ENCODE results near the gene MRTFB.
A peak's percentile ranks its signal among the peaks of the same experiment; 100 is the strongest.

Gene MRTFB

GRCh38 chr16:14050291-14051027 is 20.7 kb upstream of the MRTFB start:
- TF ChIP-seq CTCF (conservative IDR thresholded peaks at IDR 0.05; ENCODE audit: low read length), result no peak
- no peak overlapping the region for H3K4me3 ChIP-seq (ENCODE audit: low read length)
- no peak for DNase-seq (ENCODE audit: low read depth)

GRCh38 chr16:14051103-14051729 is 19.9 kb upstream of the MRTFB start:
- no peak for DNase-seq (ENCODE audit: low read depth)
- no peak overlapping the region for H3K4me3 ChIP-seq (ENCODE audit: low read length)
- no peak for TF ChIP-seq CTCF (conservative IDR thresholded peaks at IDR 0.05; ENCODE audit: low read length)

GRCh38 chr16:14056970-14057369 is 14.1 kb upstream of the MRTFB start:
- no peak overlapping the region for H3K4me3 ChIP-seq (ENCODE audit: low read length)
- DNase-seq (ENCODE audit: low read depth), result peak; percentile 13
- no peak for TF ChIP-seq CTCF (conservative IDR thresholded peaks at IDR 0.05; ENCODE audit: low read length)

GRCh38 chr16:14057878-14058382 is 13.2 kb upstream of the MRTFB start:
- no peak overlapping the region for H3K4me3 ChIP-seq (ENCODE audit: low read length)
- no peak for TF ChIP-seq CTCF (conservative IDR thresholded peaks at IDR 0.05; ENCODE audit: low read length)
- no peak for DNase-seq (ENCODE audit: low read depth)

- DNase-seq (ENCODE audit: low read depth), result no peak
- no peak for TF ChIP-seq CTCF (conservative IDR thresholded peaks at IDR 0.05; ENCODE audit: low read length)
- H3K4me3 ChIP-seq (ENCODE audit: low read length), result no peak overlapping the region
Measured at GRCh38 chr16:14061732-14062259, 9.3 kb upstream of the MRTFB start.

GRCh38 chr16:14062261-14062660 is 8.9 kb upstream of the MRTFB start:
- H3K4me3 ChIP-seq (ENCODE audit: low read length), result no peak overlapping the region
- DNase-seq (ENCODE audit: low read depth), result no peak
- no peak for TF ChIP-seq CTCF (conservative IDR thresholded peaks at IDR 0.05; ENCODE audit: low read length)
